HEK293 (cell line): ENCODE measurements around the gene MOB1B.
"Not testable (repeated sequence)": the region's sequence is repeated elsewhere in the genome, so short reads cannot be mapped to it uniquely, and the experiment has no call there.

ENCODE experiments used
- CTCF ChIP-seq: fragments of 450-650 bp; formaldehyde crosslinking; IDR thresholded peaks from 2 replicates; pipeline ENCODE4 v1.5.1; 2016; ENCODE audit warnings: missing biosample characterization, missing genetic modification characterization
- MYNN ChIP-seq: fragments of 450-650 bp; formaldehyde crosslinking; IDR thresholded peaks from 2 replicates; pipeline ENCODE4 v1.5.1; 2016; ENCODE audit warnings: missing biosample characterization, missing genetic modification characterization, borderline replicate concordance
- ZNF133 ChIP-seq: fragments of 450-650 bp; formaldehyde crosslinking; IDR thresholded peaks from 2 replicates; pipeline ENCODE4 v1.5.1; 2016; ENCODE audit warnings: missing biosample characterization, missing genetic modification characterization
- ZNF362 ChIP-seq: fragments of 450-650 bp; formaldehyde crosslinking; IDR thresholded peaks from 2 replicates; pipeline ENCODE4 v1.5.1; 2016; ENCODE audit warnings: missing biosample characterization, missing genetic modification characterization
- ZNF416 ChIP-seq: fragments of 450-650 bp; formaldehyde crosslinking; IDR thresholded peaks from 2 replicates; pipeline ENCODE4 v1.5.1; 2016; ENCODE audit warnings: missing biosample characterization, missing genetic modification characterization
- ZNF510 ChIP-seq: fragments of 450-650 bp; formaldehyde crosslinking; IDR thresholded peaks from 2 replicates; pipeline ENCODE4 v1.5.1; 2018; ENCODE audit warnings: mild to moderate bottlenecking, missing genetic modification characterization, missing biosample characterization; ENCODE audit not compliant: insufficient replicate concordance
- ZSCAN18 ChIP-seq: fragments of 450-650 bp; formaldehyde crosslinking; IDR thresholded peaks from 2 replicates; pipeline ENCODE4 v1.5.1; 2016; ENCODE audit warnings: missing biosample characterization, missing genetic modification characterization

GRCh38 chr4:71017391-71017790, 115.2 kb downstream of the MOB1B start:
- TF ChIP-seq CTCF (tag by site-specific recombination); ZSCAN18 (tag by site-specific recombination); ZNF133 (tag by site-specific recombination); ZNF362 (tag by site-specific recombination); ZNF510; ZNF416 (tag by site-specific recombination); MYNN: not testable (repeated sequence)
